HG02938 (cell line): Measurements from ENCODE around the gene ARCN1.

Experiments
- ATAC-seq: cut with Tn5 transposase; IDR thresholded peaks from one replicate; pipeline ENCODE4 v1.9.1; 2021; ENCODE audit warnings: mild to moderate bottlenecking, moderate library complexity; ENCODE audit not compliant: unreplicated experiment

Gene ARCN1

DNA sequence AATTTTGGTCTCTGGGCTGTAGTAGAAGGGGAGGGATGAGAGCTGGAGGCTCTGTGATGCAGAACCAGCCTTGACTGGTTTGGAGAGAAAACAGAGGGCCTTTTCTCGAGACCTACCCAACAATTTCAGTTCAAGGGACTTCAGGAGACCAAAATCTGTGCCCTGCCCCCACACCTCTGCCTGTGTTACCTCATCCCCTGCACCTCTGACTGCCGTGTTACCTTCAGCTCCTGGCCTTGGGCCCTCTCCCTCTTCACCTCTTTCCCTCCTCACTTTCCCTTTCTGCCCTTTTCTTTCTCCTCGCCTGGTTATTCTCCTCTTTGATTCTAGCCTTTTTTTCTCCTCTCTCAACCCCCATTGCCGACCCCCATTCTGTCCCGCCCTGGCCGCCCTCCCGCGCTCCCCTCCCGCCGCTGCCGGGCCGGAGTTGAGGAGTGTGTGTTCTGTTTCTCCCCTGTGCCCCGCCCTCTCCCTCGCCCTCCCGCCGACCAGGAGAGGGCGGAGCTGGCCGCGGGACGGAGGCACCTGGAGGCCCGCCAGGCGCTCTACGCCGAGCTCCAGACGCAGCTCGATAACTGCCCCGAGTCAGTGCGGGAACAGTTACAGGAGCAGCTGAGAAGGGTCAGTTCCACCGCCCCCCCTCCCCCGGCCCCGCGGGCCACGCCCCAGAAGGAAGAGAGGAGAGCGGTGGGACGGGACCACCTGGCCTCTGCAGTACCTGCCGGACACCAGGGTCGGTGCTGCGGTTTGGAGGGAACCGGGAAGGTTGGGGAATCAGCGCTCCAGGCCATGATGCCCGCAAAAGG is 62.4 kb downstream of the ARCN1 start:
- no peak for ATAC-seq

DNA sequence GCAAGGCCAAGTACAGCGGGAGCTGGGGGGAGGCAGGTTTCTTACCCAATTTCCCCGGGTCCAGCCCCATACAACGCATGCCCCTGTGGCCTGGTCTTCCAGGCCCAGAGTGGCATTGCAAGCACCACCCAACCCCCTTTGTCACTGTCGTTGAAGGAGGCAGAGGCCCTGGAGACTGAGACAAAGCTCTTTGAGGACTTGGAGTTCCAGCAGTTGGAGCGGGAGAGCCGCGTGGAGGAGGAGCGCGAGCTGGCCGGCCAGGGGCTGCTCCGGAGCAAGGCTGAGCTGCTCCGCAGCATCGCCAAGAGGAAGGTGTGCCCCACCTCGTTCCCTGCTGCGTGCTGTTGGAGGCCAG is 63.0 kb downstream of the ARCN1 start:
- ATAC-seq: no peak

DNA sequence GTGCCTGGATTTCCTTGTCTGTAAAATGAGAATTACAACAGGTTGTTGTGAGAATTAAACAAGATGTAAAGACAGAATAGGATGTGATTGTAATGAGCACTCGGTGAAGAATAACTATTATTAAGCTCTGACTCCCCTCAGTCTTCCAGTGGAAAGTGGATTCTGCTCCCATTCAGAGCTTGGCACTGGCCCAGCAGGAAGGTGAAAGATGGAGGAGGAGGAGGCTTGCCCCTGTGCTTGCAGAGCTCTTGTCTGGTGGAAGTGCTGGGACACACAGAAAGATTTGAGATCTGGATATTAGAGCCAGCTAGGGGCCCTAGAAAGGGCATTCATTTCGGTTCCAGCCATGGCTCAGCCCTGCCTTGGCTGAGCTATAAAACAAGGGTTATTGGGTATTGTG is 63.4 kb downstream of the ARCN1 start:
- ATAC-seq: no peak

DNA sequence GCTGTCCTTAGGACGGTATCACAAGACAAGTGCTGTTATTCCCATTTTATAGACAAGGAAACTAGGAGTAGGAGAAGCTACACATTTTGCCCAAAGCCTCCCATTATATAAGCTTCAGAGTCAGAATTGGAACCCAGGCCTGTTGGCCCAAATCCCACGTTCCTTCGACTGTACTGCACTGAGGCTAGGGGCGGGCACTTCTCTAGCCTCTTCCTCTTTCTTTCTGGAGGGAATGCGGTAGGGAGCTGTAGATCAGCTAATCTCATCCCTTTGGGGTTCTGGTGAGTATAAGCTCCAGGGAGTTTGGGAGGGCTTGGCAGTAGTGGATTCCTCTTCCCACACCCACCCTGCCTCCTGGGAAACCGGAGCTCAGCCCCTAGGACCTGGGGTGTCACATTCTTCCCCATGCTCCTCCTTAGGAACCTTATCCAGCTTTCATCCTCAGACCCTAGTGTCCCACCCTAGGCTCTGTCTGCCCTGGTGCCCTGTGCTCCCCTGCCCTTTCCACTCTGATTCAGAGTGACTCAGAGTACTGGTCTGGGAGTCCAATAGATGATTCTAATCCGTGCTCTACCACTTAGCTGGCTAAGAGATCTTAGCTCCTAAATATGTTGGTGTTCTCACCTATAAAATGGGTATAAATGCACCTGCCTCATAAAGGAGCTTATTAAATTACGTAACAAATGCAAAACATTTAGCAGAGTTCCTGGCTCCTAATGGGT is 64.5 kb downstream of the ARCN1 start:
- ATAC-seq: no peak

DNA sequence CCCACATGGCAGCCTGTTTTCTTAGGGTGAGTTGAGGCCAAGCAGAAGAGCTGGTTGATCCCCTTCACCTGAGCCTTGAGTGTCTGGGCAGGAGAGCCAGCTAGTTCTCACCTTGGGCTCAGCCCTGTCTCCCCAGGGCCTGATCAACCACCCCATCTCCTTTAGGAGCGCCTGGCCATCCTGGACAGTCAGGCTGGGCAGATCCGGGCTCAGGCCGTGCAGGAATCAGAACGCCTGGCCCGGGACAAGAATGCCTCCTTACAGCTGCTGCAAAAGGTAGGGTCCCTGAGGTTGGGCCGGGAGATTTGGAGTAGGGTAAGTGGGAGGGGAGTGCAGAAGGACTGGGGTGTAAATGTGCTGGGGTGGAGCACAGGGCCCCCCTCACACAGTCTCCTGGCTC is 66.5 kb downstream of the ARCN1 start:
- ATAC-seq: no peak

DNA sequence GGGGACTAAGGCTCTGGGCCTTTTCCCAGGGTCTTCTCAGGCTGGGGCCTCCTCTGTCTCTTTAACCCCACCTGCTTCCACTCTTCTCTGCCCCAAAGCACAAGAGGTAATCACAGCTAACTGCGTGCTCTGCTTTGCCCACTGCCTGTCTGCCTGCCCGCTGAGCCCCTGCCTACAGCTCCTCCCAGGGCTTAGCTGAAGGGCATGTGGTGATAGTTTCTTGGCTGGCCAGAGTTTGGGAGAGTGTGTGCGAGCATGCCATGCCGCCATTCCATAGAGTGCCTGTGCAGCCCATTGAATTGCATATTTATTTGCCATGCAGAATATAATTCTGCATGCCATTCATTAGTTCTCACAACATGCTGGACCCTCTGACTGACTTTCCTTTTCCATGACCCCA is 67.7 kb downstream of the ARCN1 start:
- no peak for ATAC-seq

DNA sequence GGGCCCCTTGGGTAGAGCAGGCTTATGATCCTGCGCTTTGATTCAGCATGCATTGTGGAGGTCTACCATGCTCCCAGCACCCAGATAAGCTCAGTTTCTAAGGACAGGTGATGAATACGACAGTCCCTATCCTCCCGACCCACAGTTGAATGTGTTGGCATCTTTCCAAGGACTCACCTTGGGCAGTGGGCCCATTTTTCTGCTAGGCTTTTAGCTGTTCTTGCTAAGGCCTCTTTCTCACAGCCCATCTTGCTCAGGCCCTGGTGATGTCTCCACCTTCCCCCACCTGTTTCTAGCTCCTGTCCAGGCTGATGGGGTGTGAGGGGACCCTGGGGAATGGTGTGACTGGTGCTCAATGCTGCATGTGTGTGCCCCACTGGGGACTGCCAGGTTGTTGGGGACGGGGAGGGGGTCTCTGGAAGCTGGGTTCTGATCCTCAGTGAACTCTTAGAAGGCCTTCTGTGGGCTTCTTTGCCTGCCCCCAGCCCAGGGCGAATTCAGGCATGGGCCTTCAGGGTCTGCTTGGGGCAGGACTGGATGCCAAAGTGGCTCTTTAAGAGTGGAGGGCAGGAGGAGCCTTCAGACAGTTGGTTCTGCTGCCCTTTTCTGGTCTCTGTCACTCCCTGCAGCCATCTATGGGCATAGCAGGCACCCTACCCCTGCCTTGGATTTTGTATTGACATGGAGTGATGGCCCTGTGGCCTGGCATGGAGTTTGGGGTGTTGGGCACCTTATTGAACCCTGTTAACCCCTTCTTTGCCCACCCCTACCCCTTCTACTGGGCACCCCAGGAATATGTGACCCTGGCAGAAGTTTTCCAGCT is 68.3 kb downstream of the ARCN1 start:
- ATAC-seq: no peak

DNA sequence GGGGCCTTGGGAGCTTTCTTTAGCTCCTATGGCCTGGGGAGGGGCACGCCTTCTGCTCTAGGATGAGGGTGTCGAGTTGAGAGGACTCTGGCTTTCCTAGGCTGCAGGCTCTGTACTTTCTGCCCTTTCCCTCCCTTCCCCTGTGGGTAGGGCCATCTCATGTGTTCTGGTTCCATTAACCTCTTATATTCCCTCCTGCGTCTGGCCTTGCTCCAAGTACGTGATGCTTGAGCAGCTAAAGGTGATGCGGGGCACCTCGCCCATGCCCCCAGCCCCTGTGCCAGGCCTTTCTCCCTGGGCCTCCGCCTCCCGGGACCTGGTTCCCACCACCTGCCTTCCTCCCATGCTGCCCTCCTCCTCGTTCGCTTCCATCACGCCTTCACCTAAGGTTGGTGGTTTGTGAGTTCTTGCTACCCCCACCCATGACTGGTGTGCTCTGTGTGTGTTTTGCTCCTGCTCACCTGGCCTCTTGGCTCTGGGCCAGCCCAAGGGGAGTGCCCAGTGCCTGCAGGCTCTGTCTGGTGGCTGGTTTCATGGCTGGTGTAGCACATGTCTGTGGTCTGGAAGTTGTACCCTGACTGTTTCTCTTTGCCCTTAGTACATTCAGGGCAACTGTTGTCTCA is 69.3 kb downstream of the ARCN1 start:
- no peak for ATAC-seq

DNA sequence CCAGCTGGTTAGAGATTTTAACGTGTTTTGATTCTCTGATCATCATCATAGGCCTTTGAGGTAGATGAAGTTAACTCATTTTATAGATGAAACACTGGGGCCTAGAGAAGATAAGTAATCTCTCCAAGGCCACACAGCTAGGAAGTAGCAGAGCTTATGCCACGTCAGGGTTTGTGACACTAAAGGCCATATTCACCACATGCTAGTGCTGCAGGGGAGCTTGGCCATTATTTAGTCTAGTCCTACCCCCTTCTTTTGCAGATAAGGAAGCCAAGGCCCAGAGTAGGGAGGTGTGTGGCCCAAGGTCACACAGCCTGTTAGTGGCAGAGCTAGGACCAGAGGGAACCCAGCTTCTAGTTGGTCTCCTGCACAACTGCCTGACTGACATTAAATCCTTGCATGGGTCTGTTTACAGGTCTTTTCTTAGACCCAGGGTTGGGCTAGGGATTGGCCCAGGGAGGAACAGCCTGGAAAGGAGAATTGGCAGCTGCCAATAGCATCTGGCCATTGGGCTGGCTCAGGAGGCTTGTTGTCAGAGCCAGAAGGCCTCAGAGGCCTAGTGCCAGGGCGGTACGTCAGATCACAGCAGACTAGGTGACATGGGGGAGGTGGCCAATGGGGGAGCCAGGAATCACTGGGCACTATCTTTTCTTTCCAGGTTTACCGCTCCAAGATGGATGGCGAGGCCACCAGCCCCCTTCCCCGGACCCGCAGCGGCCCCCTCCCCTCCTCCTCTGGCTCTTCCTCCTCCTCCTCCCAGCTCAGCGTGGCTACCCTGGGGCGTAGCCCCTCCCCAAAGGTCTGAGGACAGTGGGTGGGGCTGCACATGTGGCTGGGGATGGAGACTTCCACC is 71.2 kb downstream of the ARCN1 start:
- ATAC-seq: no peak

DNA sequence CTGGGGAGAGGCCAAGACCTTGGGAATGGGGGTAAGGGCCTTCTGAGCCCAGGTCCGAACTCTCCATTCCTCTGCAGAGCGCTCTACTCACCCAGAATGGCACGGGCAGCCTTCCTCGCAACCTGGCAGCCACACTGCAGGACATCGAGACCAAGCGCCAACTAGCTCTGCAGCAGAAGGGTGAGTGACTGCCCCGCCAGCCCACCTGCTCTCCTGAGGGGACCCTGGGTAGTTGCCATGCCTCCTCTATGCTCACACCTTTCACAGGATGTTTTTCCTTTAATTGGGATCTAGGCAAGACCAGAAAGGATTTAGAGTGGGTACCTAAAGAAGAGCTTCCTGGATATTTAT is 71.8 kb downstream of the ARCN1 start:
- no peak for ATAC-seq

DNA sequence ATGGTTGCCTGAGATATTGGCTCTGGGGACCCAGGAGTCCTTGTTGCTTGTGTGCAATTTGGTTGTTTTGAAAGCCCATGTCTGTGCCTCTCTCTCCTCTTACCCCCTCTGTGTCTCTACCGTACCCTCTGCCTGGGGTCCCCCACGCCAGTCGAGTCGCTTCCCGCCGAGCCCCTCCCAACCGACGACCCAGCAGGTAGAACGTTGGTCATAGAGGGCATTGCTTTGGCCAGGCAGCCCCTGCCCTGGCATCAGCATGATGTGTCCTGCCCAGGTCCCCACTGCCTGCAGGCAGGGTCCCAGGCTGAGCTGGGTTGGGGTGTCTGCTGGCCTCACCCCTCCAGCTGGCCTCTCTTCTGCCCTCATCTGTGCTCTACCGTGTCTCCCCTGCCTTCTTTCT is 72.3 kb downstream of the ARCN1 start:
- no peak for ATAC-seq

DNA sequence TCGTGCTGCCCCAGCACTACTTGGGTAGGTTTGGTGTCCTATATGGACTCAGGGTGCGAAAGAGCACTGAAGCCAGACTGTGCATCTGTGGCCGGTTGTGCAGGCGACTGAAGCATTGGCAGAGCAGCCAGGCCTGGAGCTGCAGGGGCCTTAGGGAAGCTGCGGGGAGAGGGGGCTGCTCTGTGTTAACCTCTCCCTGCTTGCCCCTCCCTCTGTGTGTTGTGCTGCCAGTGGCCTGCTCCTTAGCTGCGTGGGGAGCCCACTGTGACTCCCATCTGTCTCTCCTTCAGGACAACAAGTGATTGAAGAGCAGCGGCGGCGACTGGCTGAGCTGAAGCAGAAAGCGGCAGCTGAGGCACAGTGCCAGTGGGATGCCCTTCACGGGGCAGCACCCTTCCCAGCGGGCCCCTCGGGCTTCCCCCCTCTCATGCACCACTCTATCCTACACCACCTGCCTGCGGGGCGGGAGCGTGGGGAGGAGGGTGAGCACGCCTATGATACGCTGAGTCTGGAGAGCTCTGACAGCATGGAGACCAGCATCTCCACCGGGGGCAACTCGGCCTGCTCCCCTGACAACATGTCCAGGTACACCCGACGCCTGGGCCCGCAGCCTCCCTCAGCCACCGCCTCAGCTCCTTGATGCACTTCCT is 73.0 kb downstream of the ARCN1 start:
- ATAC-seq: no peak

DNA sequence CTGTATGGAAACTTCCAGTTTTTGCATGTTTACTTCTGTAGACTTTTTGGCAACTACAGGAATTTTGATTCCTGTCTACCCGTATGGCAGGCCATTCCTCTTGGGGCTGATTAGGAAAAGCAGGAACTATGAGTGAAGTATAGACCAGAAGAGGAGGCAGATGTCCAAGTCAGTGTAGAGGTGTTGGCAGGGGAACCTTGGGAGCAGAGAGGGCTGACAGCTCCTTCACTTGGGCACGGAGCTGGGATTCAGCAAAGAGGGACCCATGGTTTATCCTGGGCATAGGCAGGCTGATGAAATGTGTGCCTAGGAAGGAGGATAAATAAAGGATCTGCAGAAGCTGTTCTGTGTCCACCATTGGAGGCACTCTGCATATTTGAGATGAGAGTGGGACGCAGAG is 74.2 kb downstream of the ARCN1 start:
- no peak for ATAC-seq

DNA sequence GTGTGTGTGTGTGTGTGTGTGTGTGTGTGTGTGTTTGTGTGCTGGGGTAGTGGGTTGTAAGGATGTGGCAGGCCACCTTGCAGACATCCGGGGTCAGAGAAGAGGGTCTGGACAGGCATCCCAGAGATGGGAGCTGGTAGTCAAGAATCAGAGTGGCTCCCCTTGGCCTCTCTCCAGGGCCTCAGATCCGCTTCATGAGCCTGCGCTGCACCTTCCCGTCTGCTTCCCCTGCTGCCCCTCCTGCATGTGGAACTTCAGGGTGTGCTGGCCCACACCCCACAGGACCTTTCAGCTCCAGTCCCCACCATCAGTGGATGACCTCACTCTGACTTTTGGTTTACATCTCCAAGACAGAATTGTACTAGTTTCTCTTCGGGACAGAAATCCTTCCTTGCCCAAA is 76.1 kb downstream of the ARCN1 start:
- ATAC-seq: no peak

DNA sequence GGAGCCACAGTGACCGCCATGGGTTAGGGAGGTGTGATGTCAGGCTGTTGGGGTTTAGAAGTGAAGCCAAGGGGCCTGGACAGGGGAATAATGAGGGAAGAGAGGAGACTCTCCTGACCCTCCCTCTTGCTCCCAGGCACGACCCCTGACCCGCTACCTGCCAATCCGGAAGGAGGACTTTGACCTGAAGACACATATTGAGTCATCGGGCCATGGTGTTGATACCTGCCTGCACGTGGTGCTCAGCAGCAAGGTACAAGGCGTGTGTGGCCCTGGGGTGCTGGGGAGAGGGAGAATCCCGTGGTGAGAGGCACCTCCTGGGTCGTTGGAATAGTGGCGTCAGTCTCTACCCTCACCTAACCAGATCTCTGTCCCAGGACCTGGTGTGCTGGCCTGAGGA is 77.7 kb downstream of the ARCN1 start:
- ATAC-seq: no peak

DNA sequence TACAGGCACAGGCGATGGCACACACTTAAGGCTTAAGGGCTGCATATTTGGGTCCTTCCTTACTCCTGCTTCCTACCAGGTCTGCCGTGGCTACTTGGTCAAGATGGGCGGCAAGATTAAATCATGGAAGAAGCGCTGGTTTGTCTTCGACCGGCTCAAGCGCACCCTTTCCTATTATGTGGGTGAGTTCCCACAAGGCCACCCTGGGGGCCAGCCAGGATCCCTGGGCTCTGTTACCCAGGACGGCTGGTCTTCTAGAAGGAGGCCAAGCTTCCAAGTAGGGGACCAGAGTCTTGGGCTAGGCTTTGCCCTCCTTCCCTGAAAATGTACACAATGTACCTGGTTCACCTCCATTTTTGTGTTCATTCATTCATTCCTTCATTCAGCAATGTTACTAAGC is 78.2 kb downstream of the ARCN1 start:
- ATAC-seq: no peak

DNA sequence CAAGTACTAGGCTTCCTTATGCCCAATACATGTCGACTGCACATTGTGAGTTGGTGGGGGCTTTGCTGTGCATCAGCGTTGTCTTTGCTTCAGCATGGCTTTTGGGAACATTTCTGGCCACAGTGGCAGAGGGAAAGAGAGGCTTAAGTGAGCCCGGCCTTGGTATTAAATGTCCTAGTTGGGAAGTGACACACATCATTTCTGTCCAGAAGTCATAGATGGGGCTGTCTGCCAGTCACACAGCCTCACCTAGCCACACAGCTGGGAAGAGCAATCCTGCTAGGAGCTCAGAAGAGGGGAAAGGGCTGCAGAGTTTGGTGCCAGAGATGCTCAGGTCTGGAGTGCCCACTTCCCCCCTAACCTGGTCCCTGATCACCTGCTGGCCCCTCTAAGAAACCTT is 79.6 kb downstream of the ARCN1 start:
- ATAC-seq: no peak
